RPMI7951 (cell line): ENCODE measurements around the gene UCP3. TPM values are rescaled to one million over a fixed set of nuclear protein-coding genes. Genes with fewer than 3 reads are reported as not detected.
"Not testable (repeated sequence)": the region's sequence is repeated elsewhere in the genome, so short reads cannot be mapped to it uniquely, and the experiment has no call there.

Source experiments
- DNase-seq: peaks from one replicate; pipeline ENCODE4 v3.0.0-alpha.2; 2012; ENCODE audit warnings: low read depth
- total RNA-seq: library from RNA; depleted of rRNA; stranded (reverse); fragments of >200 nt; shearing (Covaris generic); gene quantifications from 2 replicates; pipeline ENCODE4 v1.2.3, GENCODE V29; 2014

UCP3 gene
- total RNA-seq, 1 experiment from 2014 or later, result 0.60 TPM

DNA sequence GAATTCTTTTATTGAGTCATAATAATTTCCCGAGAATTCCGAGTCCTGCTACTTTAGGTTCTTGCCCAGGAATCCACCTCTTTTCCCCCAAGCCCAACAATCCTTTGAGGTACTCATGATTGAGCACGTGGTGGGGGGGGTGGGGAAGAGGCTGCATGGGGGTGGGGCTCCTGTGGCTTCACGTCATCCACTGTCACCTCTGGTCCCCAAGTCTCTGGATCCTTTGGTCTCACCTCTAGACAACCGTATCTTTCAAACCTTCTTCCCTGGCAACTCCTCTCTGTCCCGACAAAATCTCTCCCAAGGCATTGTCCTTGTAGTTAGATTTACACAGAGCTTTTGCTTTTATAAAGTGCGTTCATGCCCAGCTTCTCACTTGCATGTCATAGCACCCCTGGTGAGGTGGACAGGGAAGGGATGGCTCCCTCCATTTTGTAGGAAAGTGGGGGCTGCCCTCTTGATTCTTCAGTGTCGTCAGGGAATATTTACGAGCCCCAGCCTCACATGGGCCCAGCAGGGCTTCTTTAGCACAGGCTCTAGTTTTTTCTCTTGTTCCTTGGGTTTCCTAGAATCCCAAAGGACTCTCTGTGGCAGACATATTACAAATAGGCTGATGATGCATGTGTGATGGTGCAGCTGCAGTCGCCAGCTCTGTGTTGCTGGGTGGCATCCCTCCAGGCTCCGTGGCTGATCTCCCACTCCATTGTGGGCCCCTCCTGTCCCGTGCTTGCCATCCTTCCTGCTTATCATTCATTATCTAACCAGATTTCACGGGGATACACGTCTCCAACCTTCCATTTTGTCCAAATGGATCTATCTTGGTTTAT lies 8.4 kb downstream of the UCP3 start:
- DNase-seq, result no peak

DNA sequence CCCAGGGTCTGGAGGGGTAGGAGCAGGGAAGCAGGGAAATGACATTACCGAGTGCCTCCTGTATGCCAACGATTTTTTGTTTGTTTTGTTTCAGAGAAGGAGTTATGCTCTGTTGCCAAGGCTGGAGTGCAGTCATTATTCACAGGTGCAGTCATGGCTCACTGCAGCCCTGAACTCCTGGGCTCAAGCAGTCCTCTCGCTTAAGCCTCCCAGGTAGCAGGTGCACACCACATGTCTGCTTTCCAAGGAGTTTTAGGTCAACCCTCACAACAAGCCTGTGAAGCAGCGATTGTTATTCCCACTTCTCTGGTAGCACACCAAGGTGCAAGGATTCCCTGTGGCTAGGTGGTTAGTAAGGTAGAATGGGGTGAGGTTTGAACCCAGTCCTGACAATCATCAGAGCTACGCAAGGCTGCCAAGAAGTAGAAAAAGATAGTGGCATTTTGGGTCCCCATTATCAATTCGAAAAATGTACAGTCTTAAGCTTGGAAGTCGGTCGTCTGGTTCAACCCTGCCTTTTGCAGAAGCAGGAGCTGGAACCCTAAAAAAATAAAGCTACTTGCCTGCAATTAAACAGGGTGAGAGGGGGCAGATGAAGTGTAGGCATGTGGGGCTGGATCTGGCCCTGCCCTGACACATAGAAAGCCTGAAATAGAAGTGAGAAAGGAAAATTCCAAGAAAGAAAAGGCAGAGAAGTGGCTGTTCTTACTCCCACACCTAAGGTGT lies 9.1 kb downstream of the UCP3 start:
- DNase-seq, result no peak

DNA sequence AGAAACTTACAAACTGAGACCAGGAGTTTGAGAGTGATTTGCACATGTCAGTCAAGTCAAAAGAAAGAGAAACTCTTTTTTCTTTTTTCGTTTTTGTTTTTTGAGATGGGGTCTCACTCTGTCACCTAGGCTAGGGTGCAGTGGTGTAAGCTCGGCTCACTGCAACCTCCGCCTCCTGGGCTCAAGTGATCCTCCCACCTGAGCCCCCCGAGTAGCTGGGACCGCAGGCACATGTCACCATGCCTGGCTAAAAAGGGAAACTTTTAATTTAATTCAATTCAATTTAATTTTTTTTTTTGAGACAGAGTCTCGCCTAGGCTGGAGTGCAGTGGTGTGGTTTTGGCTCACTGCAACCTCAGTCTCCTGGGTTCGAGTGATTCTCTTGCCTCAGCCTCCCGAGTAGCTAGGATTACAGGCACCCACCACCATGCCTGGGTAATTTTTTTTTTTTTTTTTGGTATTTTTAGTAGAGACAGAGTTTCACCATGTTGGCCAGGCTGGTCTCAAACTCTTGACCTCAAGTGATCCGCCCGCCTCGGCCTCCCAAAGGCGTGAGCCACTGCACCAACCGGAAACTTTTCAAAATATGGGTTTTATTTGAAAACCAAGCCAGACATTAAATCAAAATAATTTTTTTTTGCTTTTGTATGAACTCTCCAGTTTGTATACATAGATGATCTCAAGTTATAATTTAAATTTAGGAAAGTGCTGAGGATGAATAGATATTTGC lies 9.9 kb downstream of the UCP3 start:
- no peak for DNase-seq

DNA sequence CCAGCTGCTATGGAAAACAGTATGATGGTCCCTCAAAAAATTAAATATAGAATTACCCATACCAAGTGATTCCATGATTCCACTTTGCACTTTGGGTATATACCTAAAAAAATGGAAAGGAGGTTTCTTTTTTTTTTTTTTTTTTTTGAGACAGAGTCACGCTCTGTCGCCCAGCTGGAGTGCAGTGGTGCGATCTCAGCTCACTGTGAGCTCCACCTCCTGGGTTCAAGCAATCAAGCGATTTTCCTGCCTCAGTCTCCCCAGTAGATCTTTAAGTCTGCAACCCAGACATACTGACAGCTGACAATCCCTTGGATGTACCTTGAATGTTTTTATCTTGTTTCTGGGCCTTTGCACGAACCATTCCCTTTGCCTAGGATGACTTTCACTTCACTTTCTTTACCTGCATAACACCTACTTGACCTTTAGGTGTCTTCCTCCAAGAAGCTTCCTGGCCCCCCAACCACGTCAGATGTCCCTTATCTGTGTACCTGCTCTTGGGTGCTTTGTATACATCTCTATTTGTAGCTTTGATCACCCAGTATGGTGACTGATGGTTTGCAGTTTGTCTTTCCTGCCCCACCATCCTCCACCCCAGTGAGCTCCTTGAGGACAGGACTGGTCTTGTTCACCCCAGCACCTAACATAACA lies 11.6 kb downstream of the UCP3 start:
- no peak for DNase-seq

DNA sequence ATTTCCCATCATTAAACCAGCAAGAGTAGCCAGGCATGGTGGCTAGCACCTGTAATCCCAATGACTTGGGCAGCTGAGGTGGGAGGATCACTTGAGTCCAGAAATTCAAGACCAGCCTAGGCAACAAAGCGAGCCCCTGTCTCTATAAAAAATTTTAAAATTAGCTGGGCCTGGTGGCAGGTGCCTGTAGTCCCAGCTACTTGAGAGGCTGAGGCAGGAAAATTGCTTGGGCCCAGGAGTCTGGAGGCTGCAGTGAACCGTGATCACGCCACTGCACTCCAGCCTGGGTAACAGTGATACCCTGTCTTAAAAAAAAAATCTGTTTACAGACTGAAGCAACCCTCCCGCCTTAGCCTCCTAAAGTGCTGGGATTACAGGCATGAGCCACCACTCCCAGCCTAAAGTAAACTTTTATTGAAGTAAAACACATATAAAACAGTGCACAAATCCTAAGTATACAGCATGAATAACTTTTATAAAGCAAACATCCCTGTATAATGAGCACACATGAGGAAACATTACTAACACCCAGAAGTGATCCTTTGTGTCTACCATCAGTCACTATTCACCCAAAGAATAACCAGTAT lies 12.6 kb downstream of the UCP3 start:
- DNase-seq, result no peak

DNA sequence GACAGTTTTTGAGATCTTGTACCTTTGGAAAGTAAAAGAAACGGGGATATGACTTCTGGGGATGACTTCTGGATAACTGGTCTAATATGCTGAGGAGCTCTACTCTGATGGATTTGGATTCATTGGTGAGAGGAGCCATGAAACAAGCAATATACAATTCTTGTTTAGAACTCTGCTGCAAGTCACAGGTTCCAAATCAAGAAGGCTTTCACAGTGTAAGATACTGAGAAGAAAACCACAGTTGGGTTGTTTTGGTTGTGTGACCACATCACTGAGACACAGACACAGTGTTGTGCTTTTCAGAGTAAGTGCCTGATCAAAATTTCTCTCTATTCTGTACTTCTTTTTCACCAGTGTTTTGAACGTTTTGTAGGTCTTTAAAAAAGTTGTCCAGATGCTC lies 13.2 kb downstream of the UCP3 start:
- no peak for DNase-seq

DNA sequence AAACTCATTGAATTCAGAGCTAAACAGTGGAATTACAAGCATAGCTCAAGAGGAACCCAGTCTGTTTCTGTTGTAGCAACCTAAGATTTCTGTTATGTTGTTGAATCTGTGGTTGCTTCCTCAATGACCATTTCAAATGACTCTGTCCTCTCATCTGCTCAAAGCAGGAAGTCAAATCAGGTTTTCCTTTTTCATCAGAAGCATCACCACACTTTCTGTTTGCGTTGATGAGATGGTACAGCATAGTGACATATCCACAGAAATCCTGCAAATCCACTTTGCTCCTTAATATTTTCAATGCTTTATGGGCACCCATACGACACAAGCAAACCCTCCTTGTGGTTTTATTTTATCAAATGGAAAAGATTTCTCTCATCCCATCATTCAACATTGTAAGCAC lies 13.6 kb downstream of the UCP3 start:
- DNase-seq, result no peak

DNA sequence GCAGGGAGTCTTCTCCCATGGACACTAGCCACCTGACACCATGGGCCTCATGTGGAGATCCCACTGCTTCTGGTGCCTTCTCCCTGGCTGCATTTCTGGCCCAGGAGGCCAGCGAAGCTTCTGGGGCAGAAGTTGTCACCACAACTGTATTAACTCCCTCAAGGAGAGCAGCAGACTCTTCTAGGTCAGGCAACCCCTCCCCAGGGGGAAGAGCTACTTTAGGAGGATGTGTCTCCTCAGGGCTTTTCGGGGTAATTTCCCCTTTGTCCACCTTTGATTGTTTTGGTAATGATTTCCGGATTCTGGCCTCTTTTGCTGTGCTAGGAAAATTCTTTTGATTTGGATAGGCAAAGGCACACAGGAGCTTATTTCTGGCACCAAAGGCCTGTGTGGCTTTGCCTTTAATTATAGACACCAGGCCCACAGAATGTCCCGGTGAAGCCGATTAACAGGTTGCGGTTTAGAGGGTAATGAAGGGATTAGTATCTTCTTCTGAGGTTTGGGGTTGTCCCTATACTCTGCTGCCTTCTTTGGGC lies 17.3 kb downstream of the UCP3 start:
- no peak for DNase-seq

DNA sequence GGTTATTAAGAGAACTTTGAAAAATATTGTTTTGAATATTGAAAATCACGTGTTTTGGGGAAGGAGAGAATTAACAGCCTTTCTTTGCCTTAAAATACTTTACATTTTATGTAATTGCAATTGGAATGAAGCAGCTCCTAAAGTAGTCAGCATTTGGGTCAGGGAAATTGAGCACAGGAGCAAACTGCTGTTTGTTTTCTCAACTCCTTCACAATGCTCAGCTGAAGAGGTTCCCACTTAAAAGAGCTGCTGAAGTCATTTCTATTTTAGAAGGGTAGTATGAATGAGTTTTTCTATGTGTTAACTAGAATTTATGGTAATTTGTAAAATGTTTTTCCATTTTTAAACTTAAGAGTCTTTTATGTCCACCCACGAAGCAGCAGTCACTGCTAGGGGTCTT lies 18.2 kb downstream of the UCP3 start:
- DNase-seq, result no peak

DNA sequence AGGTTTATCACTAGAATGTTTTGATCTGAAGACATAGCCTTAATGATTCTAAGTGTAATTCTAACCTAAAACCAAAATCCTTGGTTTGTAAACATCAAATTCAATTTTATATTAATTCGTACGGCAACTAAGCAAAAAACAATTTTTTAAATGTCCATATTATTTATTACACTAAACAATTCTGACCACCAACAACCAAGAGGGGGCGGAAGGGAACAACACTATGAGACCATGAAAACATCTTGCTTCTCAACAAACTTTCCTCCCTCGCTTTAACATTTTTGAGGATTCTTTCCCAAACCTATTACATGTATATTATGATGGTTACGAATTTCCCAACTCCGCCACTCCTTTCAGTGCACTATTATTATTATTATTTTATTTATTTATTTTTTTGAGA lies 19.7 kb downstream of the UCP3 start:
- DNase-seq, result no peak

DNA sequence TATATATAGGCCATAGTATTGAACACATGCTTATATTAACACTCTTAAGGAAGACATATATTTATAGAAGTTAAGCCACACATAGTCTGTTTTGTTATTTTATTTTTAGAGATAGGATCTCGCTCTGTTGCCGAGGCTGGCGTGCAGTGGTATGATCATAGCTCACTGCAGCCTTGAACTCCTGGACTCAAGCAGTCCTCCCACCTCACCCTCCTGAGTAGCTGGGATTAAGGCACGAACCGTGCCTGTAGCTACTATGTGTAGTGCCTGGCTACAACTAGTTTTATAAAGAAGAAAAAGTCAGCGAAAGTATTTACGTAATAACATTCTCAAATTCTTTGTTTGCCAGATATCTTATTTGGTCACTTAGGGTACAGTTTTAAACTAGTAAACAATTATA lies 20.7 kb downstream of the UCP3 start:
- no peak for DNase-seq

DNA sequence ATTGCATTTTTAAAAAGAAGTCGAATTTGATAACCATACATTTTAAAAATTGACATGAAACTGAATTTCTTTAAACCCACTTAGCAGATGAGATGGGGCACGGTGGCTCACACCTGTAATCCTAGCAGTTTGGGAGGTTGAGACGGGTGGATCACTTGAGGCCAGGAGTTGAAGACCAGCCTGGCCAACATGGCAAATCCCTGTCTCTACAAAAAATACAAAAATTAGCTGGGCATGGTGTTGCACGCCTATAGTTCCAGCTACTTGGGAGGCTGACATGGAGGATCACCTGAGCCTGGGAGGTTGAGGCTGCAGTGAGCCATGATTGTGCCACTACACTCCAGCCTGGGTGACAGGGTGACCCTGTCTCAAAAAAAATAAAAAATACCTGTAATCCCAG lies 23.2 kb downstream of the UCP3 start:
- DNase-seq, result not testable (repeated sequence)

DNA sequence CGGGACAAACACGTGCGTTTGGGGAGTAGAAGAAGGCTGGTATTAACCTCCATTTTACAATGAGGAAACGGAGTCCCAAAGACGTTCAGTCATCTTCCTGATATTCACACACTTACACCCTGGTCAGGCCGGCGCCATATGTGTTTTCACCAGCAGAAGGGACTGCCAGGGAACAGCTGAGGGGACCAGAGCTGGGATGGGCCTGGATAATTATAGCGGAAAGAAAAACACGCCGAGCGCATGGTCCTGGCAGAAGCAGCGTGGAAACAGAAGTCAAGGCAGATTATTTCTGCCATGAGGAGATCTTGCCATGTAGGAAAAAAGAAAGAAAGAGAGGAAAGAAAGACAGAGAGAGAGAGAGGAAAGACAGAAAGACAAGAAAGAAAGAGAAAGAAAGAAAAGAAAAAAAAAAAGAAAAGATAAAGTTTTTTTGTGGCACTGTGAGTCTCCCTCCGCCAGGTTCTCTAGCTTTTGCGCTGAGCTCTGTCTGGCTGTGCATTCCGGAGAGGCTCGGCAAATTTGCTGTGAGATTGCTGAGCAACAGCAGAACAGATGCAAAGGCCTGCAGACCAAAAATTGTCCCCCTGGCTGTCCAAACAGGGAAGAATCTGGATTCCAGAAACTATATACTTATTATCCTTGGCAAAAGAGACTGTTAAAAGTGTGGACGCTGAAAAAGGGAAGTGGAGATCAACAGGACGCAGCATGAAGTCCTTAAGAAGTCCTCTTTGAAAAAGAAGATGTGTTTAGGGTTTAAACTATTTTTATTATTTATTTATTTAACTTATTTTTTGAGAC lies 24.9 kb downstream of the UCP3 start:
- no peak for DNase-seq

DNA sequence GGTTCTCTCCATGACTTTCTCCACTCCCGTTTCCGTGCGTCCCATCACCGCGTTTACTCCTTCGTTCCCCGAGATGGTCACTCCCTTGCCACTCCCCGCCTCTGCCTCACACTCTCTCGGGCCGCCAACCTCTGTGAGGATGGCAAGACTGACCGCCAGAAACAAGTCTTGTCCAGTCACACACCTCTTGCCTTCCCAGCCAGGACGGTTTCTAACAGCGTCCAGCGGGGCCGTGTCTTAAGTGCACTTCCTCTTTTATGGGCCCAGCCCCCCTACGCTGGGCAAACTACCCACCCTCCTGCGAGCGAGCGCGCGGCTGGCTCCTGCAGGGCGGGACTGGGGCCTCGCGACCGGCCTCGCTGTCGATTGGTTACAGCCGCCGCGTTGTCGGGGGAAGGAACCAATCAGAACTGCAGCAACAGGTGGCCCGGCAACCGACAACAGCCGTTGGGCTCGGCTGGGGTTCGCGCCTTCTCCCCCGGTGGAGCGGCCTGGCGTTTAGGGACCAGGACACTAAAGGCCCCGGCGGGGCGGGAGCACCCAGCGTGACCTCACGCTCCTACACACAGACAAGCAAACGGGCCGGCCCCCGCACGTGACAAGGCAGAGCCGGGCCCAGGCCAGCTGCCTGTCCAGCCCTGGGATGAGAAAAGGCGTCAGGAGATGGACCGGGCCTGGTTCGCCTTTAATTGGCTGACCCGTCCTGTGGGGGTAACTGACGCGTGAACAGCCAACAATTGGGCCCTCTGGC lies 25.7 kb downstream of the UCP3 start:
- DNase-seq, result peak; percentile 95

DNA sequence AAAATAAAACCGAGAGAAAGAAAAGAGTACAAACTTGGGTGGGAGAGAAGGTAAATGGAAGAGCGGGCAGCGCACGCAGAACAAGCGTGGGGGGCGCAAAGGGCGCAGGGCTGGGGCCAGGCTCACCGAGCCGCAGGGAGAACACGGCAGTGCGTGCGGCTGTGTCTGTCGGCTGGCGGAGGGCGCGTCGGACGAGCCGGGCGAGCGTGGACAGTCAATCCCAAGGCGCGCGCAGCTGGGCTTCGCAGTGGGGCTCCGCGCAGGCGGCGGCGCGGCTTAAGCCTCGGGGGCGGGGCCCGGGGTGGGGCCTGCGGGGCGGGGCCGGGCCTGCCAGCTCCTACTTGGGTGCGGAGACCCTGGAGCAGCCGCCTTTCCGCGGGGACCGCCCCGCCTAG lies 26.3 kb downstream of the UCP3 start, which contains the start of gene UCP2:
Gene UCP2, minus strand, starts transcription at position 249 of the 395 bp plus-strand sequence. CDS start 4,465 bp downstream, outside the sequence.
- DNase-seq, result peak; percentile 87

DNA sequence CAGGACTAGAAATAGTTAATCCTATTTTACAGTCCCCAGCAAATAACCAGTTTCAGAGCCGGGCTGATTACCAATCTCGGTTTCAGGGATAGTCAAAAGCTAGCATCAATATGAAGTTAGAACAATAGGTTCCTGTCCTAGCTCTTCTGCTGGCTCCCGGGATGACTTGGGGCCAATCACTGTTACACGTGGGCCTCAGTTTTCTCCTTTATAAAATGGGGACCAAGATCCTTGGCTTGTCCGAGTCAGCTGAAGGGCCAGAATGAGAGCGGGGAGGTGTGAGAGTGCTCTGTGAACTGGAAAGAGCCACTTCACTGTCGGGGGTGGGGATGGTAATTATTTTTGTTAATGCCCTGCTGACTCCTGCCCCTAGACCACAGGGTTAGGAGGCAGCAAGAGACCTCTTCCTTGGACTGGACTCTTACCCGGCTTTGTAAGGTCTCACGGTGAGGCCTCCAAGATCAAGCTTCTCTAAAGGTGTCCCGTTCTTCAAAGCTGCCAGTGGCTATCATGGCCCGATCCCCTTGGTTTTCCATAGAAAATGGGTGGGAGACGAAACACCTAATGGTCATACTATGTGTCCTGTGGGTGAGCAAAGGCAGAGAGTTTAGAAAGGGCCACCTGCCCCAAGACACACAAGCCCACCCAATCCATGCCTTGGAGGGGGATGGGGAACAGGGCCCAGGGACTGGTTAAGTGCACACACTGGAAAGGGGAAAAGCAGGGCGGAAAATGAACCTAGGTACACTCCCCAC lies 27.7 kb downstream of the UCP3 start:
- no peak for DNase-seq

DNA sequence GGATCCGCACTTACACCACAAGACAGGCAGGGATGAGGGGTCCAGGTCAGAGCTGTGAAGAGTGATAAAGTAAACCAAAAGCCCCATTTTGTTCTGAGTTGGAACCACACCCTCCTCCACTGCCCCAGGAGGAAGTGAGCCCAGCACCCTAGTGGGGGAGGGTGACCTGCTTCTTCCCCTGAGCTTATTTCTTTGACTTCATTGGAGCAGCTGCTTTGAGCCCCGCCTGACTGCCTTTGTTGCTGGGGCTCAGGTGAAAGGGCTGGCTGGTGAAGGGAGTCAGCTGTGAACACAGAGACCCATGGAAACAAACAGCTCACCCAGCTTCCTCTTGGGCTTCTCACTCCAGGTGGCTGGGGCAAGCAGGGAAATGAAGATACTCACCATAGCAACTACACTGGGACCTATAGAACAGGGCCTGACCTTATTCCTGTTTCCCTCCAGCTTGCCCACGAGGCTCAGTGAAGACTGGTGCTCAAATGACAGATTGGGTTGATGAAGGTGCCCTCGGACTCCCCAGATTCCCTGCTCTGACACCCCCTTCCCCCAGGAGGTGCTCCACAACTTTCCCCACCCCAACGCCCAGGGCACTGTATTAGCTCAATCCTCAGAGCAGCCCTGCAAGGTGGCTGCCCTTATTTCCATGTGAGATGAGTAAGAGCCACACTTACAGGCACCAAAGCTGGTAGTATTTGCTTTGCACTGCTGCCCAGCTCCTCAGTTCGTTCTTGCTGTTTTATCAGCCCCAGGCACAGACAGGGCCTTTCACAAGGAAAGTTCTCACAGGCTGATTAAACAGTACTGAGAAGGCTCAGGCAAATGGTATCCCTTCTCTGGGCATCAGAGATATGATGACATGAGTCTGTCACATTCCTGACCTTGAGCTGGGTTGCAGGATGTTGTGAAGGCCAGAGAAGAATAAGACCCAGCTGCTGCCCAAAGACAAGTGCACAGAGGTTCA lies 28.6 kb downstream of the UCP3 start:
- DNase-seq, result no peak

DNA sequence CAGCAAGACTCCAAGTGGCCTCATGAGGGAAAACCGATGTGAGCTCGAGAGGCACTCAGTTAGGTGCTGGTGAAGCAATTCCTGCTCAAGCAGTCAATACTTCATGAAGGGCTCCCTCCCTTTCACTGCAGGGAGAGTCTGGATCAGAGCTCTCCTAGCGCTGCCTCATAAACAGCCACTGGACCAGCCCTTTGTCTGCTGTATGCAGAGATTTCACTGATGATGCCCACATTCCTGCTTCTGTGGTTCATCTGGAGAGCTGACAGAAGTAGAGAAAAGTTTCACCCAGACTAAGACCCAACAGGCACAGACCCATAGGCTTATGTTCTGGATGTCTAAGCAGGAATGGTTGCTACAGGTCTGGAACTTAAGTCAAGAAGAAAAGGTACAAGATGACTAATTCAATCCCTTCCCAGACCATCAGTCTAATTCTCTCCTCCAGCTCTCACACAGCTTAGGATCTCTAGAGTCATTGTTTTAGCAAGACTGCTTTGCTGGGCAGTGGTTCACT lies 30.3 kb downstream of the UCP3 start:
- no peak for DNase-seq
